ENCODE results near the gene RABGGTB. TPM values are rescaled to one million over a fixed set of nuclear protein-coding genes. Genes with fewer than 3 reads are reported as not detected.

The RABGGTB gene
- polyA plus RNA-seq (2012; ENCODE audit: insufficient read length, low read depth): 77.4 TPM

- TF ChIP-seq FOXP2 (optimal IDR thresholded peaks at IDR 0.05; ENCODE audit: borderline replicate concordance, extremely low read depth, extremely low read length, insufficient read depth) (no peak), SIN3A (IDR thresholded peaks at IDR 0.05; ENCODE audit: borderline replicate concordance, insufficient read depth, low read length) (peak; percentile 90; the same call in 1 of the 2 replicates), POLR2AphosphoS5 (IDR thresholded peaks at IDR 0.05; ENCODE audit: low read depth, low read length) (peak; percentile 100), TAF1 (IDR thresholded peaks at IDR 0.05; ENCODE audit: borderline replicate concordance, insufficient read depth, low read length) (peak; percentile 100), REST (IDR thresholded peaks at IDR 0.05; ENCODE audit: insufficient read depth in 1 of 2, low read depth in 2 of 2, low read length in 2 of 2) (peak in 1 of 2 experiments; percentile 79; a peak in 1 of 4 replicates)
These were observed at the start of gene RABGGTB for GRCh38 chr1:75785983-75786853. Gene RABGGTB, plus strand, starts transcription at chr1:75786256. Its CDS starts 16 bp downstream, at chr1:75786272.

- TF ChIP-seq POLR2AphosphoS5 (IDR thresholded peaks at IDR 0.05; ENCODE audit: low read depth, low read length) (no peak), SIN3A (IDR thresholded peaks at IDR 0.05; ENCODE audit: borderline replicate concordance, insufficient read depth, low read length) (no peak), FOXP2 (optimal IDR thresholded peaks at IDR 0.05; ENCODE audit: borderline replicate concordance, extremely low read depth, extremely low read length, insufficient read depth) (no peak), TAF1 (IDR thresholded peaks at IDR 0.05; ENCODE audit: borderline replicate concordance, insufficient read depth, low read length) (no peak), REST (IDR thresholded peaks at IDR 0.05; ENCODE audit: insufficient read depth in 1 of 2, low read depth in 2 of 2, low read length in 2 of 2) (no peak)
These were observed 43.9 kb upstream of the RABGGTB start for GRCh38 chr1:75742047-75742625.

- no peak for TF ChIP-seq POLR2AphosphoS5 (IDR thresholded peaks at IDR 0.05; ENCODE audit: low read depth, low read length)
- no peak for TF ChIP-seq FOXP2 (optimal IDR thresholded peaks at IDR 0.05; ENCODE audit: borderline replicate concordance, extremely low read depth, extremely low read length, insufficient read depth)
- TF ChIP-seq TAF1 (IDR thresholded peaks at IDR 0.05; ENCODE audit: borderline replicate concordance, insufficient read depth, low read length): no peak
These were observed 40.8 kb upstream of the RABGGTB start for GRCh38 chr1:75745276-75745675.

- TF ChIP-seq FOXP2 (optimal IDR thresholded peaks at IDR 0.05; ENCODE audit: borderline replicate concordance, extremely low read depth, extremely low read length, insufficient read depth) (no peak), TAF1 (IDR thresholded peaks at IDR 0.05; ENCODE audit: borderline replicate concordance, insufficient read depth, low read length) (no peak), POLR2AphosphoS5 (IDR thresholded peaks at IDR 0.05; ENCODE audit: low read depth, low read length) (no peak), REST (IDR thresholded peaks at IDR 0.05; ENCODE audit: insufficient read depth in 1 of 2, low read depth in 2 of 2, low read length in 2 of 2) (no peak), SIN3A (IDR thresholded peaks at IDR 0.05; ENCODE audit: borderline replicate concordance, insufficient read depth, low read length) (no peak)
These were observed 21.9 kb upstream of the RABGGTB start for GRCh38 chr1:75764057-75764655.

GRCh38 chr1:75765697-75766355, 20.2 kb upstream of the RABGGTB start:
- TF ChIP-seq TAF1 (IDR thresholded peaks at IDR 0.05; ENCODE audit: borderline replicate concordance, insufficient read depth, low read length): no peak
- no peak for TF ChIP-seq REST (IDR thresholded peaks at IDR 0.05; ENCODE audit: insufficient read depth in 1 of 2, low read depth in 2 of 2, low read length in 2 of 2)
- no peak for TF ChIP-seq SIN3A (IDR thresholded peaks at IDR 0.05; ENCODE audit: borderline replicate concordance, insufficient read depth, low read length)
- TF ChIP-seq POLR2AphosphoS5 (IDR thresholded peaks at IDR 0.05; ENCODE audit: low read depth, low read length): no peak
- no peak for TF ChIP-seq FOXP2 (optimal IDR thresholded peaks at IDR 0.05; ENCODE audit: borderline replicate concordance, extremely low read depth, extremely low read length, insufficient read depth)

Data from PFSK-1 (cell line).